ENCODE data around the gene PARP14. TPM values are rescaled to one million over a fixed set of nuclear protein-coding genes. Genes with fewer than 3 reads are reported as not detected.

Gene PARP14
- total and polyA plus RNA-seq, 2 experiments from 2014 or later: 5.6 to 11.7 TPM

DNA sequence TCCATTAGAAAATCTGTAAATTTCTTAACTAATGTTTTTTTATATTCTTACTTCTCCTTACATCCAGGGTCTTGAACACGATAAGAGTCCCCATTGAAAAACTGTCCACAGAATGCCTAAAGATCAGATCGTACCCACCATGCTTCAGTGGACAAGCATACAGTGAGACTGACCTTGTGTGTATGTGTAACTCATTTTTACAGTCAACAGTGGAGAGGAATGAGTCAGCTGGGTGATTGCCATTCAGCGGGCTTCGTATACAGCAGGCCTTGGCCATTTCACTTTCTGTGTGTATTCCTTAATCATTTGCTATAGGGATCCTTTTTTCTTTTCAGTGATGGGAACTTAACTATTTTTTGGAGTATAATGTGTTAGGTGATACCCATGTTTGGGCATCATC lies 10.6 kb downstream of the PARP14 start:
- Histone ChIP-seq H2AFZ (no peak overlapping the region), H3K36me3 (ENCODE audit: low read depth) (0 out of 2 replicates have a peak, but pooled peaks cover 3% of the 10 kb centered on the region), H3K79me2 (ENCODE audit: insufficient read depth) (no peaks in the 10 kb centered on the region), H3K4me3 (no peak overlapping the region), H4K20me1 (ENCODE audit: insufficient read depth) (no peaks in the 10 kb centered on the region), H3K27me3 (replicated peaks; ENCODE audit: insufficient read depth) (no peaks in the 10 kb centered on the region), H3K4me2 (ENCODE audit: unreplicated experiment) (no peak overlapping the region), H3K9me2 (ENCODE audit: insufficient read depth) (no peaks in the 10 kb centered on the region), H3K4me1 (ENCODE audit: insufficient read depth) (0 out of 2 replicates have a peak, but pooled peaks cover 4% of the 10 kb centered on the region), H3K9me3 (ENCODE audit: low read depth) (no peaks in the 10 kb centered on the region), H3K9ac (no peak overlapping the region), H3K27ac (no peak overlapping the region), H3F3A (ENCODE audit: insufficient read depth) (no peaks in the 10 kb centered on the region)
- DNase-seq: peak; percentile 65
- TF ChIP-seq EZH2phosphoT487 (IDR thresholded peaks at IDR 0.05; ENCODE audit: insufficient read depth, low read depth) (no peak), EZH2 (IDR thresholded peaks at IDR 0.05; ENCODE audit: insufficient read depth, poor library complexity, severe bottlenecking) (no peak)
- 76 to 77% methylated on average over 4 of the region's 4 CpGs for whole genome bisulfite sequencing, 2 experiments (ENCODE audit: low coverage in 1 of 2, low lambda C conversion rate in 2 of 2, missing lambda C conversion rate in 2 of 2)
- in situ Hi-C loops (cut with MboI): loop anchor here (25.0 kb wide), 1 partner anchor 229 kb away; no protein-coding TSS in a partner anchor

DNA sequence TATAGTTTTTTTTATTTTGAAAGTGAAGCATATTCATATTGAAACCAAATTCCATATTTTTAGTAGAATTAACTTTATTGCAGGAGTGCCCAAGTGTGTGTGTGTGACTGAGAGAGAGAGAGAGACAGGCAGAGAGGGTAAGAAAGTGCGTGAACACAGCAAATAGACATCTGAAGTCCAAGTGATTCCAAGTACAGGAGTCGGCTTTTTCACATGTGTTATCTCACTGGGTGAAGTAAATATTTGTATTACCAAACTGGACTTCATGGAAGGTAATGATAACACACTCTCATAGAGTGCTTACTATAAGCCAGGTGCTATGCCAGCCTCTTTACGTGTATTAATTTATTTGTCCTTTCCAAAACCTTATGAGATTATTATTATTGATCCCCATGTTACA lies 12.0 kb downstream of the PARP14 start:
- no peak overlapping the region for H2AFZ ChIP-seq
- H3K4me3 ChIP-seq: no peak overlapping the region
- no peaks in the 10 kb centered on the region for H4K20me1 ChIP-seq (ENCODE audit: insufficient read depth)
- H3K9me2 ChIP-seq (ENCODE audit: insufficient read depth): no peaks in the 10 kb centered on the region
- no peak for TF ChIP-seq EZH2phosphoT487 (IDR thresholded peaks at IDR 0.05; ENCODE audit: insufficient read depth, low read depth)
- TF ChIP-seq EZH2 (IDR thresholded peaks at IDR 0.05; ENCODE audit: insufficient read depth, poor library complexity, severe bottlenecking): no peak
- H3K27me3 ChIP-seq (replicated peaks; ENCODE audit: insufficient read depth): no peaks in the 10 kb centered on the region
- no peak overlapping the region for H3K27ac ChIP-seq
- no peak overlapping the region for H3K4me2 ChIP-seq (ENCODE audit: unreplicated experiment)
- 80 to 86% methylated on average over 3 of the region's 3 CpGs for WGBS, 2 experiments (ENCODE audit: low coverage in 1 of 2, low lambda C conversion rate in 2 of 2, missing lambda C conversion rate in 2 of 2)
- 0 out of 2 replicates have a peak, but pooled peaks cover 3% of the 10 kb centered on the region for H3K36me3 ChIP-seq (ENCODE audit: low read depth)
- DNase-seq: no peak
- H3K9me3 ChIP-seq (ENCODE audit: low read depth): no peaks in the 10 kb centered on the region
- no peak overlapping the region for H3K9ac ChIP-seq
- 0 out of 2 replicates have a peak, but pooled peaks cover 4% of the 10 kb centered on the region for H3K4me1 ChIP-seq (ENCODE audit: insufficient read depth)
- in situ Hi-C loops (cut with MboI): loop anchor here (25.0 kb wide), 1 partner anchor 230 kb away; no protein-coding TSS in a partner anchor
- no peaks in the 10 kb centered on the region for H3F3A ChIP-seq (ENCODE audit: insufficient read depth)
- H3K79me2 ChIP-seq (ENCODE audit: insufficient read depth): no peaks in the 10 kb centered on the region

DNA sequence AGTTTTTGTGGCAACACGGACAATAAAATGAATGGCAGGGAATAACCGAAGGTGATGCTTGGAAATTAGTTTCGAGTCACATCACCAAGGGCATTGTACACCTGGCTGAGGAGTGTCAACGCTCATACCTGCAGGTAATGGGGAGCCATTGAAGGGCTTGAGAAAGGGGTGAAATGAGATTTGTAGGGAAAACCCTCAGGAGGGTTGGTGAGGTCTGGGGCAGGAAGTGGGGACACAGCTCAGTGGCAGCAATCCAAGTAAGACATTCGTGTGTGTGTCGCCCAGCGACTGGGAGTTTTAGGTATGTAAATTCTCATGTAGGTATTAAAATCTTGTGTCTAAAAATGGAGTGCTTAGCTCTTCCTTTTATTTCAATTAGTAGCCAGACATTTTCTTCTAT lies 14.3 kb downstream of the PARP14 start:
- Histone ChIP-seq H3K4me1 (ENCODE audit: insufficient read depth) (0 out of 2 replicates have a peak, but pooled peaks cover 4% of the 10 kb centered on the region), H3K27ac (no peak overlapping the region), H3K4me3 (no peak overlapping the region), H4K20me1 (ENCODE audit: insufficient read depth) (no peaks in the 10 kb centered on the region), H3K36me3 (ENCODE audit: low read depth) (0 out of 2 replicates have a peak, but pooled peaks cover 3% of the 10 kb centered on the region), H3K9ac (no peak overlapping the region), H3K79me2 (ENCODE audit: insufficient read depth) (no peaks in the 10 kb centered on the region), H3F3A (ENCODE audit: insufficient read depth) (no peaks in the 10 kb centered on the region), H3K27me3 (replicated peaks; ENCODE audit: insufficient read depth) (no peaks in the 10 kb centered on the region), H3K4me2 (ENCODE audit: unreplicated experiment) (no peak overlapping the region), H3K9me3 (ENCODE audit: low read depth) (no peaks in the 10 kb centered on the region), H3K9me2 (ENCODE audit: insufficient read depth) (no peaks in the 10 kb centered on the region), H2AFZ (no peak overlapping the region)
- in situ Hi-C loops (cut with MboI): loop anchor here (25.0 kb wide), 1 partner anchor 233 kb away; no protein-coding TSS in a partner anchor
- TF ChIP-seq EZH2 (IDR thresholded peaks at IDR 0.05; ENCODE audit: insufficient read depth, poor library complexity, severe bottlenecking): no peak
- TF ChIP-seq EZH2phosphoT487 (IDR thresholded peaks at IDR 0.05; ENCODE audit: insufficient read depth, low read depth): no peak
- 91 to 93% methylated on average over 7 of the region's 7 CpGs for WGBS, 2 experiments (ENCODE audit: low coverage in 1 of 2, low lambda C conversion rate in 2 of 2, missing lambda C conversion rate in 2 of 2)
- no peak for DNase-seq

DNA sequence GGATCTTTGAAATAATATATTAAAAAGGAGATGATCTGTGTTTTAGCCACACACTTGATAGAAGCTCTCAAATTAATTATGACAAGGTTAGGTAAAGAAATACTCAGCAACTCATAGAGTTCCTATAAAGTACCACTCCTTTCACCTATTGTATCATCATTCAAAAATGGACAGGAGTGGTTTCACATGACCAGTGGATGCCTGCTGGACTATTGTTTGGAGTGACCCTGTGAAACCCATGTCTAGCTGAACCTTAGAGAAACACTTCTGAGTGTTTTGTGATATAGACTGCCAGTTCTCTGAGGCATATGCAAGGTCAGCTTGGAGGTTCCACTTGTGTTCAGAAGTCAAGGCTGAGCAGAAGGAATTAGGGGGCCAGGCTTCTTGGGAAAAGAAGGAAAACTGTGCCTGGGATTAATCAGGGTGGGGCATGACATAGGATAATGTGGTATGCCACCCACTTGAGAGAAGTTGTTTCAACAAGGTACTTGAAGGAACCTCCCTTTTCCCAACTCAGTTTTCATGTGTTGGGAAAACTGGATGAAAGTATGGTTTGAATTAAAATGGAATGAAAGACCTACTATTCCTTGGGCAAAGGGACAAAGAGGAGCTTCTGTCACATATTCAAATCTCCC lies 15.4 kb downstream of the PARP14 start:
- Histone ChIP-seq H3K79me2 (ENCODE audit: insufficient read depth) (no peaks in the 10 kb centered on the region), H3K9ac (no peak overlapping the region), H3F3A (ENCODE audit: insufficient read depth) (no peaks in the 10 kb centered on the region), H3K27ac (no peak overlapping the region), H4K20me1 (ENCODE audit: insufficient read depth) (no peaks in the 10 kb centered on the region), H3K9me2 (ENCODE audit: insufficient read depth) (no peaks in the 10 kb centered on the region), H3K4me3 (no peak overlapping the region), H3K27me3 (replicated peaks; ENCODE audit: insufficient read depth) (no peaks in the 10 kb centered on the region), H3K4me1 (ENCODE audit: insufficient read depth) (0 out of 2 replicates have a peak, but pooled peaks cover 3% of the 10 kb centered on the region), H3K4me2 (ENCODE audit: unreplicated experiment) (no peak overlapping the region), H3K36me3 (ENCODE audit: low read depth) (0 out of 2 replicates have a peak, but pooled peaks cover 3% of the 10 kb centered on the region), H2AFZ (no peak overlapping the region), H3K9me3 (ENCODE audit: low read depth) (no peaks in the 10 kb centered on the region)
- TF ChIP-seq EZH2phosphoT487 (IDR thresholded peaks at IDR 0.05; ENCODE audit: insufficient read depth, low read depth) (no peak), EZH2 (IDR thresholded peaks at IDR 0.05; ENCODE audit: insufficient read depth, poor library complexity, severe bottlenecking) (no peak)
- DNase-seq: no peak
- in situ Hi-C loops (cut with MboI): loop anchor here (25.0 kb wide), 1 partner anchor 234 kb away; no protein-coding TSS in a partner anchor

Measured in GM23248 (cell line).